A673 (cell line): ENCODE data around the gene MORN1. TPM values are rescaled to one million over a fixed set of nuclear protein-coding genes. Genes with fewer than 3 reads are reported as not detected.

Experiments
- BruUV-seq: library from RNA; stranded (reverse); fragments of 400-500 nt; replicated peaks from 2 replicates; lab custom pipeline; 2021; lab: Mats Ljungman, UMichigan
- CTCF ChIA-PET: fragments of 300-600 bp; sonication (Branson Sonifier 250); formaldehyde crosslinking; loops from one replicate; lab custom pipeline; 2022; ENCODE audit warnings: antibody characterized with exemption; lab: Charles Lee
- POLR2A ChIA-PET: fragments of 300-600 bp; sonication (Branson Sonifier 250); formaldehyde crosslinking; loops from one replicate; lab custom pipeline; 2022; ENCODE audit warnings: antibody characterized with exemption; ENCODE audit not compliant: low non-redundant PET; lab: Charles Lee
- DNase-seq: peaks from one replicate; pipeline ENCODE4 v3.0.0-alpha.2; 2015; ENCODE audit warnings: low spot score
- H3K27ac ChIP-seq: fragments of 200-600 bp; sonication (generic); 2 replicates; pipeline ENCODE4 v1.5.1; 2016; ENCODE audit warnings: mixed run types, low read depth, mild to moderate bottlenecking, mixed read lengths, antibody characterized with exemption, low read length; ENCODE audit not compliant: poor library complexity, severe bottlenecking
- H3K27me3 ChIP-seq: fragments of 200-600 bp; sonication (generic); replicated peaks from 2 replicates; pipeline ENCODE4 v1.6.1; 2017; ENCODE audit warnings: mixed run types, low read depth, mild to moderate bottlenecking, mixed read lengths, antibody characterized with exemption, low read length; ENCODE audit not compliant: insufficient read depth, poor library complexity
- H3K36me3 ChIP-seq: fragments of 200-600 bp; sonication (generic); 2 replicates; pipeline ENCODE4 v1.6.1; 2016; ENCODE audit warnings: mixed run types, mild to moderate bottlenecking, mixed read lengths, antibody characterized with exemption, low read length; ENCODE audit not compliant: insufficient read depth, poor library complexity, severe bottlenecking
- H3K4me1 ChIP-seq: fragments of 200-600 bp; sonication (generic); 2 replicates; pipeline ENCODE4 v1.6.1; 2017; ENCODE audit warnings: mixed run types, mild to moderate bottlenecking, mixed read lengths, antibody characterized with exemption, low read length; ENCODE audit not compliant: insufficient read depth, poor library complexity, severe bottlenecking
- H3K4me3 ChIP-seq: fragments of 200-600 bp; sonication (generic); 2 replicates; pipeline ENCODE4 v1.5.1; 2016; ENCODE audit warnings: low read depth, mixed run types, mild to moderate bottlenecking, mixed read lengths, low read length; ENCODE audit not compliant: poor library complexity, severe bottlenecking
- H3K9me3 ChIP-seq: fragments of 200-600 bp; sonication (generic); 2 replicates; pipeline ENCODE4 v1.6.1; 2016; ENCODE audit warnings: mixed run types, low read depth, mild to moderate bottlenecking, mixed read lengths, antibody characterized with exemption, low read length; ENCODE audit not compliant: poor library complexity, severe bottlenecking
- CTCF ChIP-seq: fragments of 300-800, 200-600 bp; sonication (generic); conservative IDR thresholded peaks from 2 replicates; pipeline ENCODE4 v1.5.1; 2017; ENCODE audit warnings: low read depth, mild to moderate bottlenecking, antibody characterized with exemption, low read length, moderate library complexity, mixed read lengths
- EZH2 ChIP-seq: fragments of 200-600 bp; sonication (generic); IDR thresholded peaks from 2 replicates; pipeline ENCODE4 v1.6.1; 2017; ENCODE audit warnings: borderline replicate concordance, low read depth, mild to moderate bottlenecking, mixed read lengths, antibody characterized with exemption, low read length; ENCODE audit not compliant: poor library complexity, severe bottlenecking
- intact Hi-C: fragments of 100-400 bp; cut with micrococcal nuclease; formaldehyde crosslinking; loops from one replicate; pipeline ENCODE4 v1.10.0; 2022; ENCODE audit not compliant: unreplicated experiment
- total RNA-seq: library from RNA; stranded (reverse); gene quantifications from 2 replicates; pipeline ENCODE4 v1.2.3, GENCODE V29; 2021

The MORN1 gene
- total RNA-seq, 1 experiment from 2014 or later, result 24.7 TPM

DNA sequence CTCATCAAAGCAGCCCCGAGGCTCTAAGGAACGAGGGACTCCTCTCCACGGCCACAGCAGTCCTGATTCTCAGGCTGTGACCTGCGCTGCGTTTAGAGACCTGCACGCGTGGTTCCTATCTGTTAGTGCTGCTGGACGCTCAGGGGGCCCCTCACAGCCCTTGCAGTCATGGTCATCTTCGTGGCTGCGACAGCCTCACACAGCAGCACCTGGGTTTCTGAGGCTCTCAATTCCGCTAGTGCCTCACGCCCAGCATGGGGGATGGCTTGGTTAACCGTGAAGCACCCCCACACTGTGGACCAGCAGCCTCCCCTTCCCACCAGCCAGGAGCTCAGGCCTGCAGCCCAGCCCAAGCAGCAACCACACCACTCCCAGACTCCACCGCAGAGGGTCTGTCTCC is 7.8 kb downstream of the MORN1 start:
- ChIA-PET CTCF (interaction anchor here (0.7 kb wide), 1 partner anchor 189 kb away, joined by 3 read pairs; the partner anchor contains the start of gene FAAP20), POLR2A (no interaction called here)
- intact Hi-C loops, result no loop called here
- no TSS peak for BruUV-seq
- Histone ChIP-seq H3K36me3 (peaks cover 8% of the 10 kb centered on the region), H3K27ac (no peak overlapping the region), H3K27me3 (no peaks in the 10 kb centered on the region), H3K9me3 (no peaks in the 10 kb centered on the region), H3K4me1 (peaks cover 3% of the 10 kb centered on the region), H3K4me3 (no peak overlapping the region)
- no peak for DNase-seq
- TF ChIP-seq CTCF (no peak), EZH2 (no peak)

DNA sequence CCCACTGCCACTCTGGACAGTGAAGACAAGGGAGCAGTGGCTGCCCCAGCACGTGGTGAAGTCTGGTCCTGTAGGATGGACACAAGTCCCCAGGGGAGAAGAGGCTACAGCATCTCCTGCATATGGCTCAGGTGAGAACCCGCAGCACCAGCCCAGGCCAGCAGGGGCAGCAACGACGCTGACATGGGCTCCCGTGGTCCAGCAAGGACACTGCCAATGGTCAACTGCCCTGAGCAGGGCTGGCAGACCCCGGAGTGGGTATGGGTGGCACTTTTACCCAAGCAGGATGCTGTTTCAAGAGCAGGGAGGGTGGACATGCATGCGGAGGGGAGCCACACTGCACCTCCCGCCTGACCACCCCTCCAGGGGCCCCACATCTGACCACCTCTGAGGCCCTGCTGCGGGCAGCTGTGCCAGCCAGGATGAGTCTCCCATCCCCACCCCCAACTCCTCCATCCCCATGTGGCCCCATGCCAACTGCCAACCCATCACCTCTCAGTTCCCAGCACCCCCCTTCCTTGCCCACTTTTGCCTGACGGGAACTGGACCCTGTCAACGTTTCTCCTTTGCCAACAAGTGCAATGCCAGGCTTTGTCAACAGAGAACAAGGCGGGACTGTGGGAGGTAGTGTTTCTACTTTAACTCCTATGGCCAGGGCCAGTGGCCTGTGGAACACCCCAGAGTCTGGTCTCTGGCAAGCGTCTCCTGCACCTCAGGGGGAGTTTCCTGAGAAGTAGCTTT is 8.6 kb downstream of the MORN1 start:
- no peak for DNase-seq
- 0 out of 2 replicates have a peak, but pooled peaks have one; percentile 28 for TF ChIP-seq CTCF
- no peak for TF ChIP-seq EZH2
- intact Hi-C loops, result no loop called here
- ChIA-PET POLR2A (no interaction called here), CTCF (interaction anchor here (0.6 to 2.5 kb wide), 5 partner anchors 9 to 188 kb away, joined by 6 to 70 read pairs (median 19); partner anchors contain the start of genes FAAP20, MORN1 and RER1)
- Histone ChIP-seq H3K27me3 (no peaks in the 10 kb centered on the region), H3K4me3 (no peak overlapping the region), H3K9me3 (no peaks in the 10 kb centered on the region), H3K36me3 (peaks cover 2% of the 10 kb centered on the region), H3K4me1 (peaks cover 3% of the 10 kb centered on the region), H3K27ac (no peak overlapping the region)
- no TSS peak for BruUV-seq

- H3K27ac ChIP-seq, result peak overlapping the region; percentile 30
- POLR2A ChIA-PET, result interaction anchor here (0.6 to 1.0 kb wide), 2 partner anchors 10 to 154 kb away, joined by 3 to 5 read pairs; partner anchors contain the start of genes MORN1 and RER1
Observed at GRCh38 chr1:2381741-2382620, 9.4 kb downstream of the MORN1 start.

More at GRCh38 chr1:2381741-2382620, 9.4 kb downstream of the MORN1 start:
- peak; percentile 80 for DNase-seq
- Histone ChIP-seq H3K4me1 (peaks cover 3% of the 10 kb centered on the region), H3K27me3 (no peaks in the 10 kb centered on the region), H3K36me3 (no peaks in the 10 kb centered on the region), H3K9me3 (no peaks in the 10 kb centered on the region), H3K4me3 (no peak overlapping the region)
- CTCF ChIA-PET, result interaction anchor here (0.5 to 2.5 kb wide), 17 partner anchors 10 to 635 kb away, joined by 3 to 70 read pairs (median 4); partner anchors contain the start of genes FAAP20, MORN1, PANK4 and RER1
- BruUV-seq, result no TSS peak
- intact Hi-C loops, result loop anchor here (1.0 kb wide), 1 partner anchor 187 kb away; no protein-coding TSS in a partner anchor
- TF ChIP-seq CTCF (peak; percentile 96), EZH2 (no peak)
